ENCODE results near the gene KDM2B.
"Not testable (repeated sequence)": the region's sequence is repeated elsewhere in the genome, so short reads cannot be mapped to it uniquely, and the experiment has no call there.

Gene KDM2B

GRCh38 chr12:121580959-121581685, at the start of gene KDM2B:
TSS of gene KDM2B (minus strand) at chr12:121581023. CDS start at chr12:121580911, 112 bp downstream.
- peak; percentile 67 for DNase-seq

- DNase-seq: no peak
These were observed 47.7 kb upstream of the KDM2B start for GRCh38 chr12:121628536-121628935.

GRCh38 chr12:121628037-121628436, 47.2 kb upstream of the KDM2B start:
- DNase-seq: no peak

DNA sequence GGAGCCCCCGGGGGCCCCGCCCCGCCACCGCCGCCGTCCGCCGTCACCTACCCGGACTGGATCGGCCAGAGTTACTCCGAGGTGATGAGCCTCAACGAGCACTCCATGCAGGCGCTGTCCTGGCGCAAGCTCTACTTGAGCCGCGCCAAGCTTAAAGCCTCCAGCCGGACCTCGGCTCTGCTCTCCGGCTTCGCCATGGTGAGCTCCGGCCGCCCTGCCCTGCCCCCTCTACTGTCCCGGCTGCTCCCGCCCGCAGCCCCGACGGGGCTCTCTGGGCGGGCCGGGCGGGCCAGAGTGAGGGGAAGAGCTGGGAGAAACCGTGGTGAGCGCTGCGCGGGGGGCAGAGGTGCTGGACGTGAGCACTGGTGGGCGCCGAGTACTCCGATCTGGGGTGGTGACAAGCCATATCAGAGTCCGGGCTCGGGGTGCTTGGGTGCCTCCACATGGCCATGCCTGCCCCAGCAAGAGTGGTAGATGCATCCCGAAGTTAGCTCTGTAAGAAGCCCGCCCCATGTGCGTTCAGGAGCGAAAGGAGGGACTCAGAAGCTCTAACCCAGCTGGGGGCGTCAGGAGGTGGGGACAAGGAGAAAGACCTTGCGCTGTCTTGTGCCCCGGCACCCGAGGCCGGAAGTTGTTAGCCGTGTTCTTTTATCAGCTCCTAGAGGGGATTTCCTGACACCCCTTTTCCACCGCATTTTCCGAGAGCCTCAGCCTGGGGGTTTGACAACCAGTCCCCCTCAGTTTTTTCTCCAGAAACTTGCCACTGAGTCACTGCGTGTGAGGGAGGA, 46.2 kb upstream of the KDM2B start:
- peak; percentile 75 for DNase-seq

- DNase-seq: peak; percentile 97
These were observed 45.4 kb upstream of the KDM2B start, which contains the start of gene ORAI1 for GRCh38 chr12:121626087-121626852. TSS of gene ORAI1 (plus strand) at chr12:121626530.

DNA sequence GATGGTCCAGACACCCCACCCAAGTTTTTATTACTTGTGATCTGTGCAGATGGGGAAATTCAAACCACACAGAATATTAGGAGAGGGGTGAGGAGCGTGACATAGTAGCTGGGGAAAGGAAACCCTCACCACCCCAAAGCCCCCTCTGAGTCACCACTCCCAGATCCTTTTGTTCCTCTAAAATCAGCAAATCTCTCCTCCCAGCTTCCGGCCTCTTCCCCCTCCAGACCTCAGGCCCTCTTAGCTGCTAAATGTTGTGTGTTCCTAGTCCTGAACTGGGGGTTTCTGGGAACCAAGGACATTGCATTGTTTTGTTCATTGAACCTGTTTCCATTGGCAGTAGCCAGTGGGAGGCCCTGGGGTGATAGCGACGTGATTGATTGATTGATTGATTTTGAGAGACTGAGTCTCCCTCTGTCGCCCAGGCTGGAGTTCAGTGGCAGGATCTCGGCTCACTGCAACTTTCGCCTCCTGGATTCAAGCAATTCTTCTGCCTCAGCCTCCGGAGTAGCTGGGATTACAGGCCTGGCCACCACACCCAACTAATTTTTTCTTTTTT, 39.6 kb upstream of the KDM2B start:
- no peak for DNase-seq

GRCh38 chr12:121618659-121619233, 37.9 kb upstream of the KDM2B start:
- DNase-seq: no peak

DNA sequence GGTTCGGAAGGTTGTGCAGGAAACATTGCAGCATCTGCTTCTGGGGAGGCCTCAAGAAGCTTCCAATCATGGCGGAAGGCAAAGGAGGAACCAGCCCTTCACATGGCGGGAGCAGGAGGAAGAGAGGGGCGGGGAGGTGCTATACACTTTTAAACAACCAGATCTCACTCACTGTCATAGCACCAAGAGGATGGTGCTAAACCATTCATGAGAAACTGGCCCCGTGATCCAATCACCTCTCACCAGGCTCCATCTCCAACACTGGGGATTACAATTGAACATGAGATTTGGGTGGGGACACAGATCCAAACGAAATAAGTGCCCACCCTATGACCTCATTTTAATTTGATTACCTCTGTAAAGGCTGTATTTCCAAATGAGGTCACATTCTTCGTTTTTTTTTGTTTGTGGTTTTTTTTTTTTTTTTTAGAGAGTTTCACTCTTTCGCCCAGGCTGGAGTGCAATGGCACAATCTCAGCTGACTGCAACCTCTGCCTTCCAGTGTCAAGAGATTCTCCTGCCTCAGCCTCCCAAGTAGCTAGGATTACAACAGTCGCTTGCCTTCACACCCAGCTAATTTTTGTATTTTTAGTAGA, 34.1 kb upstream of the KDM2B start:
- no peak for DNase-seq

DNA sequence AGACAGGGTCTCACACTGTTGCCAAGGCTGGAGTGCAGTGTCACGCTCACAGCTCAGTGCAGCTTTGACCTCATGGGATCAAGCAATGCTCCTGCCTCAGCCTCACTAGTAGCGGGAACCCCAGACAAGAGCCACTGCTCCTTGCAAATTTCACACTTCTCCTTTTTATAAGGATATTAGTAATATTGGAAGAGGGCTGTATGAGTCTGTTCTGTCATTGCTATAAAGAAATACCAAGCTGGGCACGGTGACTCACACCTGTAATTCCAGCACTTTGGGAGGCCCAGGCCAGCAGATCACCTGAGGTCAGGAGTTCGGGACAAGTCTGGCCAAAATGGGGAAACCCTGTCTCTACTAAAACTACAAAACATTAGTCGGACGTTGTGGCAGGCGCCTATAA, 32.6 kb upstream of the KDM2B start:
- DNase-seq: no peak

DNA sequence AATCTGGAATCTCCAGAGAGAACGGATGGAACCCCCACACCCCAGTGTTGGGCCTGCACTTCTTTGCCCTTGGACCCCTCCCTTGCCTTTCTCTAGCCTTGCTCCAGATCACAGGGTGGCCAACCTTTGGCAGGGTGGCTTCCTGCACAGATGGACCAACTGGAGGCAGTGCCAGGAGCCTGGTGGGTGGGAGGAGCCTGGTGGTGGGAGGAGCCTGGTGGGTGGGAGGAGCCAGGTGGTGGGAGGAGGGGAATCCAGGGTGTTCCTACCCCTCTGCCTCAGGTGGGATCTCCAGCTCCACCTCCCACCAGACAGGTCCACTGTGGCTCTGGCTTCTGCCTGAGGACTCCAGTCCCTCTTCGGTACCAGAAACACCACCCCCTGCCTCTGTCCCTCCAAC, 30.5 kb upstream of the KDM2B start:
- no peak for DNase-seq

DNA sequence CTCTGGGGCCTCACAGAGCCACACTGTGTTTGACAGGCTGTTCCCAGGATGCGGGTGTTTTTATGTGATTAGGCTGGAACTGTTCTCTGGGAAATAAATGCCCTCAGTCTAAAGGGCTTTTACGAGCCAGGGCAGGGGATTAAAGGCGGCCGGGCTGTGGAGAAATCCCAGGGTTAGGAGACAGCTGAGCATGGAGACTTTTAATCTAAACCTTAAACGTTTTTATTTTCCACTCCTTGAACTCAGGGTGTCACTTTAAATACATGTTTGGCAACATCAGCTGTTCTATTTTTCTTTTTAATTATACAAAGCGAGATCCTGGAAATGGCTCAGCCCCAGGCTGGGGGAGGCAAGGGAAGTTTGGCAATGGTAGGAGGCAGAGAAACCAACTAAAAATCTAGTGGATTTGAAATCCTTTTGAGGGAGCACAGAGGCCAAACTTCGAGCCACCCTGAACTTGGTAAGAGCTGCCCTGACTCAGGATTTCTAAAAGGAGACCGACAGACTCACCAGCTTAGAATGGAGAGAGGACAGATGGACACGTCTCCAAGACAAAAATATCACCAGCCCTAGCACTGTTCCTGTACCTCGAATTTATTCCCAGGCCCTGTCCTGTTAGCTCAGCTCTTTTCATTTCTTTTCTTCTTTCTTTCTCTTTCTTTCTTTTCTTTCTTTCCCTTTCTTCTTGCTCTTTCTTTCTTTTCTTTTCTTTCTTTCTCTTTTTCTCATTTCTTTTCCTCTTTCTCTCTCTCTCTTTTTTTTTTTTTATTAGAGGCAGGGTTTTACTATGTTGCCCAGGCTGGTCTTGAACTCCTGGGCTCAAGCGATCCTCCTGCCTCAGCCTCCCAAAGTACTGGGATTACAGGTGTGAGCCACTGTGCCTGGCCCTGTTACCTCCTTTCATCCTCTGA, 29.7 kb upstream of the KDM2B start:
- peak; percentile 32 for DNase-seq

DNA sequence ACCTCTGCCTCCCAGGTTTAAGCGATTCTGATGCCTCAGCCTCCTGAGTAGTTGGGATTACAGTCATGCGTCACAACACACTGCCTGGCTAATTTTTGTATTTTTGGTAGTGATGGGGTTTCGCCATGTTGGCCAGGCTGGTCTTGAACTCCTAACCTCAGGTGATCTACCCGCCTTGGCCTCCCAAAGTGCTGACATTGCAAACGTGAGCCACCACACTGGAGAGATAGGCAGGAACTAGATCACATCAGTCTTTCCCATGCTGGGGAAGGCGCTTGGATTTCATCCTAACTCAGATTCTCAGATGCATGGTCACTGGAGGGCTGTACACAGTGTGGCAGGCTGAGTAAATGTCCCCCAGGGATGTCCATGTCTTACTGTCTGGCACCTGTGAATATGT, 27.5 kb upstream of the KDM2B start:
- DNase-seq: no peak

DNA sequence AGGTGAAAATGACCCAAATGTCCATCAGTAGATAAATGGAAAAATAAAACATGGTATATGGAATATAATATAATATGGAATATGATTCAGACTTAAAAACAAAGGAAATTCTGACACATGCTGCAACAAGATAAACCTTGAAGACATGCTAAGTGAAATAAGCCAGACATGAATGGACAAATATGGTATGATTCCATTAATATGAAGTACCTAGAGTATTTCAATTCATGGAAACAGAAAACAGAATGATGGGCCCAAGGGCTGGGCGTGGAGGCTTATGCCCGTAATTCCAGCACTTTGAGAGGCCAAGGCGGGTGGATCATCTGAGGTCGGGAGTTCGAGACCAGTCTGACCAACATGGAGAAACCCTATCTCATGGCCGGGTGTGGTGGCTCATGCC, 22.8 kb upstream of the KDM2B start:
- no peak for DNase-seq

GRCh38 chr12:121602766-121603165, 21.9 kb upstream of the KDM2B start:
- no peak for DNase-seq

- DNase-seq: peak; percentile 45
These were observed 20.0 kb upstream of the KDM2B start for GRCh38 chr12:121600702-121601336.

- no peak for DNase-seq
These were observed 15.7 kb upstream of the KDM2B start for GRCh38 chr12:121596526-121596925.

DNA sequence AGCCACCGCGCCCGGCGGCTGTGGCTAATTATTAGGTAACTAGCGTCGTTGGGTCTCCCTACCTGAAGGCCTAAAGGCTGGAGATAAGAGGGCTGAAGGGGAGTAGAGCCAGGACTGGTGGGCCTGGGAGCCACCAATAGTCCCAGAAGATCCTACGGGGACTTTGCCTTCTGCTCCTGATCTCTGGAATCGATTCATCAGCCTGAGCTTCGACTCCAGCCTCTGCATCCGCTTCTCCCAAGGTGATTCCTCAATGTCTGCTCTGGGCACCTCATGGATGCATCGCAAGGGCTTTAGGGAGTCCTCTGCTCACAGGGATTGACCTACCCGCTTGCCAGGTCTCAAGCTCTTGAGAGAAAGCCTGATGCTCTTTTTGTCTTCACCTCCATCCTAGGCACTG, 14.7 kb upstream of the KDM2B start:
- DNase-seq: no peak

DNA sequence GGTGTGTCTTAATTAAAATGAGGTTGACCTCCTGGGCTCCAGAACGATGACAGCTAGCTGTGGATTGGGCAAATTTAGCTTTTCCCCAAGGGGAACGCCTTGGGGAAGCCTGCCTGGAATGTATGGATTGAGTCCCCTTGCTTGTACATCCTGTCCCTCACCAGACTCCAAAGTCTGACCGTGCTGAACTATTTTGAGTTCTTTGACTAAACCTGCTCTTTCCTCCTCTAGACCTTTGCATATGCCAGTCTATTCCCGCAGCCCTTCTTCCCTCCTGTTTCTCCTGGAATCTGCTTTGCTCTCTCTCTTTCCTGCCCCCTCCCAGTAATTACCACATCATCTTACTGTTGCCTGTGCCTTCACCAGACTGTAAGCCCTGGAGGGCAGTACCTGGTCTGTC, 11.5 kb upstream of the KDM2B start:
- DNase-seq: no peak

GRCh38 chr12:121590476-121591143, 9.8 kb upstream of the KDM2B start:
- DNase-seq: no peak

GRCh38 chr12:121584885-121585284, 4.1 kb upstream of the KDM2B start:
- not testable (repeated sequence) for DNase-seq

Measured in femur (tissue), 1 donor.